ENCODE measurements around the gene PPP2R3A. TPM values are rescaled to one million over a fixed set of nuclear protein-coding genes. Genes with fewer than 3 reads are reported as not detected.
"Not testable (repeated sequence)": the region's sequence is repeated elsewhere in the genome, so short reads cannot be mapped to it uniquely, and the experiment has no call there.

The PPP2R3A gene
- total and polyA plus RNA-seq, 2 donors from 2014 or later: 16.6 to 71.9 TPM

GRCh38 chr3:136136454-136136853 is 170.9 kb downstream of the PPP2R3A start:
- Histone ChIP-seq H3K4me3 (ENCODE audit: low read length in 3 of 3) (no peak overlapping the region), H3K9me3 (ENCODE audit: control insufficient read depth in 2 of 3, insufficient read depth in 1 of 3, low read length in 3 of 3) (no peaks in the 10 kb centered on the region), H3K4me1 (ENCODE audit: control insufficient read depth in 2 of 3, insufficient read depth in 2 of 3, low read depth in 1 of 3, low read length in 3 of 3) (no peaks in the 10 kb centered on the region), H3K9ac (ENCODE audit: low read length in 3 of 3) (no peak overlapping the region), H3K27me3 (ENCODE audit: control insufficient read depth, insufficient read depth, low read length) (no peaks in the 10 kb centered on the region), H3K27ac (ENCODE audit: low read depth in 2 of 2, low read length in 2 of 2) (no peak overlapping the region), H3K36me3 (ENCODE audit: control insufficient read depth in 2 of 3, insufficient read depth in 3 of 3, low read length in 3 of 3) (peaks cover 0 to 2% (median 2%) of the 10 kb centered on the region in 3 donors)
- intact Hi-C loops (cut with DNase I): no loop called here
- FAIRE-seq (no peak), DNase-seq (no peak)
- no peak for TF ChIP-seq CTCF (IDR thresholded peaks at IDR 0.05; ENCODE audit: borderline replicate concordance, extremely low read depth, insufficient read depth)

GRCh38 chr3:136141291-136141785 is 175.8 kb downstream of the PPP2R3A start:
- Histone ChIP-seq H3K9ac (ENCODE audit: low read length in 3 of 3) (no peak overlapping the region), H3K4me1 (ENCODE audit: control insufficient read depth in 2 of 3, insufficient read depth in 2 of 3, low read depth in 1 of 3, low read length in 3 of 3) (no peaks in the 10 kb centered on the region), H3K9me3 (ENCODE audit: control insufficient read depth in 2 of 3, insufficient read depth in 1 of 3, low read length in 3 of 3) (no peaks in the 10 kb centered on the region), H3K27me3 (ENCODE audit: control insufficient read depth, insufficient read depth, low read length) (no peaks in the 10 kb centered on the region), H3K4me3 (ENCODE audit: low read length in 3 of 3) (no peak overlapping the region), H3K36me3 (ENCODE audit: control insufficient read depth in 2 of 3, insufficient read depth in 3 of 3, low read length in 3 of 3) (peaks cover 0 to 5% (median 2%) of the 10 kb centered on the region in 3 donors), H3K27ac (ENCODE audit: low read depth in 2 of 2, low read length in 2 of 2) (no peak overlapping the region)
- DNase-seq: no peak
- intact Hi-C loops (cut with DNase I): no loop called here
- FAIRE-seq: no peak
- TF ChIP-seq CTCF (IDR thresholded peaks at IDR 0.05; ENCODE audit: borderline replicate concordance, extremely low read depth, insufficient read depth): no peak

- no peaks in the 10 kb centered on the region for H3K9me3 ChIP-seq (ENCODE audit: control insufficient read depth in 2 of 3, insufficient read depth in 1 of 3, low read length in 3 of 3)
- H3K27ac ChIP-seq (ENCODE audit: low read depth in 2 of 2, low read length in 2 of 2): no peak overlapping the region
- FAIRE-seq (no peak), DNase-seq (no peak)
- H3K27me3 ChIP-seq (ENCODE audit: control insufficient read depth, insufficient read depth, low read length): no peaks in the 10 kb centered on the region
- TF ChIP-seq CTCF (IDR thresholded peaks at IDR 0.05; ENCODE audit: borderline replicate concordance, extremely low read depth, insufficient read depth): no peak
- H3K4me1 ChIP-seq (ENCODE audit: control insufficient read depth in 2 of 3, insufficient read depth in 2 of 3, low read depth in 1 of 3, low read length in 3 of 3): no peaks in the 10 kb centered on the region
- H3K4me3 ChIP-seq (ENCODE audit: low read length in 3 of 3): no peak overlapping the region
- intact Hi-C loops (cut with DNase I): no loop called here
- no peak overlapping the region for H3K9ac ChIP-seq (ENCODE audit: low read length in 3 of 3)
- peaks cover 0 to 6% (median 0%) of the 10 kb centered on the region in 3 donors for H3K36me3 ChIP-seq (ENCODE audit: control insufficient read depth in 2 of 3, insufficient read depth in 3 of 3, low read length in 3 of 3)
Observed at GRCh38 chr3:136141891-136142290, 176.4 kb downstream of the PPP2R3A start.

- H3K27ac ChIP-seq (ENCODE audit: low read depth in 2 of 2, low read length in 2 of 2): no peak overlapping the region
- FAIRE-seq: no peak
Observed at GRCh38 chr3:136142592-136142991, 177.1 kb downstream of the PPP2R3A start.

GRCh38 chr3:136144397-136144796 is 178.9 kb downstream of the PPP2R3A start:
- H3K27ac ChIP-seq (ENCODE audit: low read depth in 2 of 2, low read length in 2 of 2); intact Hi-C loops (cut with DNase I); H3K4me3 ChIP-seq (ENCODE audit: low read length in 3 of 3); H3K4me1 ChIP-seq (ENCODE audit: control insufficient read depth in 2 of 3, insufficient read depth in 2 of 3, low read depth in 1 of 3, low read length in 3 of 3); DNase-seq; H3K36me3 ChIP-seq (ENCODE audit: control insufficient read depth in 2 of 3, insufficient read depth in 3 of 3, low read length in 3 of 3); H3K9me3 ChIP-seq (ENCODE audit: control insufficient read depth in 2 of 3, insufficient read depth in 1 of 3, low read length in 3 of 3); H3K9ac ChIP-seq (ENCODE audit: low read length in 3 of 3); H3K27me3 ChIP-seq (ENCODE audit: control insufficient read depth, insufficient read depth, low read length); FAIRE-seq: not testable (repeated sequence)

More at GRCh38 chr3:136142592-136142991, 177.1 kb downstream of the PPP2R3A start:
- intact Hi-C loops (cut with DNase I): no loop called here
- DNase-seq: no peak
- no peak for TF ChIP-seq CTCF (IDR thresholded peaks at IDR 0.05; ENCODE audit: borderline replicate concordance, extremely low read depth, insufficient read depth)
- Histone ChIP-seq H3K27me3 (ENCODE audit: control insufficient read depth, insufficient read depth, low read length) (no peaks in the 10 kb centered on the region), H3K9ac (ENCODE audit: low read length in 3 of 3) (no peak overlapping the region), H3K36me3 (ENCODE audit: control insufficient read depth in 2 of 3, insufficient read depth in 3 of 3, low read length in 3 of 3) (peaks cover 0 to 6% (median 0%) of the 10 kb centered on the region in 3 donors), H3K9me3 (ENCODE audit: control insufficient read depth in 2 of 3, insufficient read depth in 1 of 3, low read length in 3 of 3) (no peaks in the 10 kb centered on the region), H3K4me1 (ENCODE audit: control insufficient read depth in 2 of 3, insufficient read depth in 2 of 3, low read depth in 1 of 3, low read length in 3 of 3) (no peaks in the 10 kb centered on the region), H3K4me3 (ENCODE audit: low read length in 3 of 3) (no peak overlapping the region)

Measured in kidney (tissue), 14 donors.